NT2/D1 (cell line): ENCODE measurements around the gene TYMP.

Experiments used
- DNase-seq: peaks from one replicate; pipeline ENCODE4 v3.0.0-alpha.2; 2011; ENCODE audit warnings: low read depth, low spot score
- H3K27me3 ChIP-seq: 2 replicates; pipeline ENCODE4 v1.6.0; 2011; ENCODE audit warnings: mild to moderate bottlenecking; ENCODE audit not compliant: insufficient read length, insufficient read depth
- H3K36me3 ChIP-seq: 2 replicates; pipeline ENCODE4 v1.6.1; 2011; ENCODE audit warnings: mild to moderate bottlenecking, low read length, mixed read lengths; ENCODE audit not compliant: insufficient read depth, insufficient read length
- H3K4me1 ChIP-seq: 2 replicates; pipeline ENCODE4 v1.5.1; 2011; ENCODE audit not compliant: insufficient read depth, insufficient read length
- H3K4me3 ChIP-seq: 2 replicates; pipeline ENCODE4 v1.5.1; 2011; ENCODE audit warnings: low read depth; ENCODE audit not compliant: insufficient read length
- H3K9ac ChIP-seq: 2 replicates; pipeline ENCODE4 v1.6.0; 2011; ENCODE audit warnings: low read depth; ENCODE audit not compliant: insufficient read length
- H3K9me3 ChIP-seq: 2 replicates; pipeline ENCODE4 v1.5.1; 2011; ENCODE audit warnings: mild to moderate bottlenecking, low read length; ENCODE audit not compliant: insufficient read depth
- SUZ12 ChIP-seq: IDR thresholded peaks from 2 replicates; pipeline ENCODE4 v1.6.1; 2011; ENCODE audit not compliant: insufficient read length, insufficient read depth; ENCODE audit errors: extremely low read depth
- YY1 ChIP-seq: IDR thresholded peaks from 2 replicates; pipeline ENCODE4 v1.6.1; 2011; ENCODE audit not compliant: insufficient read length, insufficient read depth
- ZNF274 ChIP-seq: IDR thresholded peaks from 2 replicates; pipeline ENCODE4 v1.6.1; 2011; ENCODE audit warnings: mild to moderate bottlenecking, low read depth, low read length

TYMP gene

DNA sequence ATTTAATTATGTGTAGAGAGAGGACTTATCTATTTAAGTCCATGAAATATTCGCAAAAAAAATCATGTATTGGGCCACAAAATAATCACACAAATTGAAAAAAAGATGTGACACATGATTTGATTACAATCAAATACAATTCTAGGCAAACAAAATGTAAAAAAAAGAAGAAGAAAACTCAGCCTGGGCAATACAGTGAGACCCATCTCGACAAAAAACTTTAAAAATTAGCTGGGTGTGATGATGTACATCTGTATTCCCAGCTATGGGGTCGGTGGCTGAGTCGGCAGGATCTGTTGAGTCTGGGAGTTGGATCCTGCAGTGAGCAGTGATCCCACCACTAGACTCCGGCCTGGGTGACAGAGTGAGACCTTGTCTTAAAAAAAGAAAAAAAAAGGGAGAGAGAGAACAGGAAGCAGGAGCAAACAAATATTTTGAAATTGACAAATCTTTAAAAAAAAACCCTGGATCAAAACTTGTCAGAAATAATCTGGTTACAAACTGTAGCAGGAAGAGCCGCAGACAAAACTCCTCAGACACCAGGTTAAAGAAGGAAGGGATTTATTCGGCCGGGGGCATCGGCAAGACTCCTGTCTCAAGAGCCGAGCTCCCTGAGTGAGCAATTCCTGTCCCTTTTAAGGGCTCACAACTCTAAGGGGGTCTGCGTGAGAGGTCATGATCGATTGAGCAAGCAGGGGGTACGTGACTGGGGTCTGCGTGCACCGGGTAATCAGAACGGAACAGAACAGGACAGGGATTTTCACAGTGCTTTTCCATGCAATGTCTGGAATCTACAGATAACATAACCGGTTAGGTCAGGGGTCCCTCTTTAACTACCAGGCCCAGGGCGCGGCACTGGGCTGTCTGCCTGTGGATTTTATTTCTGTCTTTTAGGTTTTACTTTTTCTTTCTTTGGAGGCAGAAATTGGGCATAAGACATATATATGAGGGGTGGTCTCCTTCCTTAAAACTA is 3.3 kb upstream of the TYMP start:
- Histone ChIP-seq H3K4me3 (no peak overlapping the region), H3K9ac (peak overlapping the region; percentile 86), H3K4me1 (no peaks in the 10 kb centered on the region), H3K36me3 (no peaks in the 10 kb centered on the region), H3K9me3 (no peaks in the 10 kb centered on the region), H3K27me3 (no peaks in the 10 kb centered on the region)
- DNase-seq, result no peak
- TF ChIP-seq YY1 (no peak), SUZ12 (no peak), ZNF274 (no peak)

DNA sequence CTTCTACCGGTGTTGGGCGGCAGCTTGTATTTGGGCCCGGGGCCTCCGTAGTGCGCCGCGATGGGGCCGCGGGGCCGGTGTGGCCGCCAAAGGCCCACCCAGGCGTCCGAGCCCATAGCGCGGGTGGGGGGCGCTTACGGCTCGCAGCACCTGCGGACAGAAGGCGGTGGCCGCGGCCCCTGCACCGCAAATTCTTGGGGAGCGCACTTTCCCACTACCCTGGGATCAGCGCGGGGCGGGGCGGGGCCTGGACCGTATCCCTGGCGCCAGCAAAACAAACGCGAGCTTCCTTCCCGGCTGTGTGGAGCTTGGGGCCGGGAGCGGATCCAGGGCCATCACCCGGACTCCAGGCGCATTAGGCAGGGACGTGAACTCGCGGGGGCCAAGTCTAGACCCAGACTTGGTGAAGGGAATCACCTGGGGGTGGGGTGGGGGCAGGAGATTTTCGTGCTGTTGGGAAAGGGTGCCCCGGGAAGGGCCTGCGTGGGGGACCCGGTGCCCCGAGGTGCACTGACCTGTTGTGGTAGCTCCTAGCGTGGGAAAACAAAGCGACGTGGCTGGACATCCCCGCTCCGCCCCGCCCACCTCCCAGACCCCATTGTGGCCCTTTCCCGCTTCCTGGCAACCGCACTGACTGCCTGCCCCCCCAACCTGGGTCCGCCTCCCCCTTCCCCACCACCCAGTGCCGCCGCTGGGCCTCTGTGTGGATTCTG is 2.3 kb upstream of the TYMP start:
- Histone ChIP-seq H3K4me1 (peaks cover 4% of the 10 kb centered on the region), H3K9ac (peak overlapping the region; percentile 86), H3K9me3 (no peaks in the 10 kb centered on the region), H3K27me3 (no peaks in the 10 kb centered on the region), H3K36me3 (no peaks in the 10 kb centered on the region), H3K4me3 (peak overlapping the region; percentile 49)
- no peak for DNase-seq
- TF ChIP-seq YY1 (no peak), ZNF274 (no peak), SUZ12 (no peak)

DNA sequence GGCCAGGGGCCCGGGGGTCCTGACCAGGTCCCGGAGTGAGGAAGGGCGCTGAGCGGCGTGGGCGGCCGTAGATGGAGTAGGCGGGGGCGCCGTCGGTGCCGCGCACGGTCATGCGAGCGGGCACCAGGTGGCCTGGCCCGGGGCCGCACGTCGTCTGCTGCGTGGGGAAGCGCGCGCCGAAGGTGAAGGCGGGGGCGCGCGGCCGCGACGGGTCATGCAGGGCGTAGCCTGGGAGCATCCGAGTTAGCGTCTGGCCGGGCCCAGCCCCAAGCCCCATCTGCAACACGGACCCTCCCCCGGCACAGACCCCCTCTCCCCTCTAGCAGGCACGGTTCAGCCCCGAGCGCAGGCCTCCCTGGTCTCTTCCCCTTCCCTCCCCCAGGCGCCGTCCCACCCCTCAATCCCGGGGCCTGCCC is 1.7 kb upstream of the TYMP start:
- peaks cover 4% of the 10 kb centered on the region for H3K4me1 ChIP-seq
- DNase-seq, result no peak
- TF ChIP-seq SUZ12 (no peak), YY1 (no peak), ZNF274 (no peak)
- H3K4me3 ChIP-seq, result peak overlapping the region; percentile 49
- no peaks in the 10 kb centered on the region for H3K27me3 ChIP-seq
- peak overlapping the region; percentile 86 for H3K9ac ChIP-seq
- H3K36me3 ChIP-seq, result no peaks in the 10 kb centered on the region
- no peaks in the 10 kb centered on the region for H3K9me3 ChIP-seq

DNA sequence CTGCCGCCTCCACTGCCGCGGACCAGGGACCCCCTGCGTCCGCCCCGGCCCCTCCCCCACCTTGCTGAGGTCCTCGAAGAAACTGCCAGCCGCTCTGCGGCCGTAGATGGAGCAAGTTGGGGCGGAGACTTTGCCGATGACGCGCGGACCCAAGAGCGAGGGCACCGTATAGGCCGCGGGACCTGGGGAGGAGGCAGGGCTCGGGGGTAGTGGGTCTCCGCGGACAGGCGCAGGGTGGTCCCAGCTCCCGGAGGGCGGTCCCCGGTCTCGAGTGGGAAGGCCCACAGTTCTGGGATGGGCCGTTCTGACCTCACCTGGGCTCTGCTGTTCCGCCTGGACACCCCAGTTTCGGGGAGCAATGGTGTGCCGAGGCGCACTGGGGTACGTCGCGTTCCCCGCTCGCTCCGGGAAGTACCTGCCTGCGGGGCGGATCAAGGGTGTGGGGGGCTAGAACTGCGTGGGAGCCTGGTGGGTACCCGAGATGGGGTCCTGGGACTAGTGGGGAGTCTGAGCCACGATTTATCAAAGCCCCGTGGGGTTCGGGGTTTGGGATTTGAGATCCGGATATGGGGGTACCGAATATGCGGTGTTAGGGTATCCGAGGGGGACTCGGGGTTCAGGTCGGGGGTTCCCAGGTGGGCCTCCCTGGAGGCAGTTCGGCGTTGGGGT is 1.2 kb upstream of the TYMP start:
- DNase-seq, result no peak
- Histone ChIP-seq H3K27me3 (no peaks in the 10 kb centered on the region), H3K9ac (peak overlapping the region; percentile 86), H3K9me3 (no peaks in the 10 kb centered on the region), H3K36me3 (no peaks in the 10 kb centered on the region), H3K4me3 (peak overlapping the region; percentile 49), H3K4me1 (peaks cover 4% of the 10 kb centered on the region)
- no peak for TF ChIP-seq YY1

DNA sequence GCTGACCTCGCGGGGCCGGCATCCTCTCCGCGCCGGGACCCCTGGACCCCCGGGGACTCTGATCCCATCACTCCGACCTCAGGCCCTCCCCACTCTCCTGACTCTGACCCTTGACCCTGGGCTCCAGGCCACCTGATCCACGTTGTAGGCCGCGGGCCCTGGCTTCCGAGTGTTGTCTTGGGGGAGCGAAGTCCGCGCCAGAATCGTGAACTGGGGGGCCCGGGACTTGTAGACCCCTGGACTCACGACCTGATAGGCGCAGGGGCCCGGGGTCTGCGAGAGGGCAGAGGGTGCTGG is 716 bp upstream of the TYMP start:
- no peaks in the 10 kb centered on the region for H3K27me3 ChIP-seq
- H3K9me3 ChIP-seq, result no peaks in the 10 kb centered on the region
- H3K4me3 ChIP-seq, result peak overlapping the region; percentile 49
- H3K36me3 ChIP-seq, result no peaks in the 10 kb centered on the region
- TF ChIP-seq ZNF274 (no peak), SUZ12 (no peak), YY1 (no peak)
- DNase-seq, result no peak
- H3K9ac ChIP-seq, result peak overlapping the region; percentile 86
- H3K4me1 ChIP-seq, result peaks cover 4% of the 10 kb centered on the region

DNA sequence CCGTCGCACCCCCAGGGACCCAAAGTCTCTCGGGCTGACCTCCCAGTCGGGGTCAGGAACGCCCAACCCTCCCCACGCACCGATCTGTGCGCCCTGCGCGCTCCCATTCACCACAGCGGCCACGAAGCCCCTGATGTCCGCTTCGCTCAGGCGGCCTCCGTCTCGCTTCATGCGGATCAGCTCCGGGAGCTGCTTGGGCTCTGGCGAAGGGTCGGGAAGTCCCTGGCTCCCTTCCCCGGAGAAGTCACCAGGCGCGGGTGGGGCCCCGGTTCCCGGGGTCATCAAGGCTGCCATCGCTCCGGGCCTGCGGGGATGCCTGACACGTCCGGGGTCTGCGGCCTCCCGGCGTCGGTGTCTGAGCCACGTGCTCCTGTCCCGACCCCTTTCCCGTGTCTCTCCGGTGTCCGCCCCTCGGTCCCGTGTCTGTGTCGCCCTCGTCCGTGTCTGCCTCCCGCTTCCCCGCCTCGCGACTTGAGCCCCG is 356 bp downstream of the TYMP start:
- TF ChIP-seq SUZ12, result no peak
- Histone ChIP-seq H3K9me3 (no peaks in the 10 kb centered on the region), H3K4me1 (peaks cover 6% of the 10 kb centered on the region), H3K36me3 (peaks cover 2% of the 10 kb centered on the region), H3K27me3 (no peaks in the 10 kb centered on the region), H3K9ac (no peak overlapping the region), H3K4me3 (peak overlapping the region; percentile 4)
- no peak for DNase-seq

DNA sequence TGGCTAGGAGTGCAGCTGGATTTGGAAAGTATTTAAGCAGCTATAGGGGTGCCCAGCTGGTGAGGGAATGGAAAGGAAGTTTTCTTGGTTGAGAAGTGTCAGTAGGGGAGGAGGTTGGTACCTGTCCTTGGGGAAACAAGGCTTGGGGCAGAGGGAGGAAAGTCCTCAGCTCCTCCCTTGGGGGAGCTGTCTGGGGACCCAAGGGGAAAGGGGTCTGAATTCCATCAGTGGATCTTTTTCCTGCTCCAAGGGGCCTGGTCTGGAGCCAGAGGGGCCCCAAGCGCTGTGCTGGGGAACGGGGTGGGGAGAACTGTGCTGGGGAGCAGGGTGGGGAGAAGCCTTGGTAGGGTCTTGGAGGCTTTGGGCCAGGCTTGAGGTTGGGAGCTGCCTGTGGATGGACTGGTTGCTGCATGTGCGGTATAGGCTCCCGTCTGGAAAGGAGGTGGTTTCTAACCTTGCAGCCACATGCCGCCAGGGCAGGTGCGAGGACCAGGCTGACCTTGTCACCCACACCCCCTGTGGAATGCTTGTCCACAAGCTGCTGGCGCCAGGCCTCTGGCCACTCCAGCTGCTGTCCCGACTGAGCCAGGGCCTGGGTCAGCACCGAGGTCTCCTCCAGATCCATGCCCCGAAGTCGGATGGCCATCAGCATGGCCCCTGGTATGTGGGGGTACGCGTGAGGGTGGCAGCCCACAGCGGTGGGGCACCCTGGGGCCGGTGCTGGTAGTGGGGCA is 963 bp downstream of the TYMP start:
- H3K4me1 ChIP-seq, result peaks cover 9% of the 10 kb centered on the region
- H3K9ac ChIP-seq, result no peak overlapping the region
- no peaks in the 10 kb centered on the region for H3K9me3 ChIP-seq
- H3K36me3 ChIP-seq, result peaks cover 8% of the 10 kb centered on the region
- DNase-seq, result no peak
- no peaks in the 10 kb centered on the region for H3K27me3 ChIP-seq
- no peak overlapping the region for H3K4me3 ChIP-seq
- no peak for TF ChIP-seq SUZ12
